ENCODE data around the gene LRRC56.

GRCh38 chr11:551596-551995 is 14.3 kb downstream of the LRRC56 start:
- TF ChIP-seq CTCF (optimal IDR thresholded peaks at IDR 0.05 in 1 of 3, IDR thresholded peaks at IDR 0.05 in 1 of 3, conservative IDR thresholded peaks at IDR 0.05 in 1 of 3; ENCODE audit: extremely low read depth in 1 of 3, insufficient read depth in 2 of 3, low read length in 3 of 3) (no peak), EZH2 (IDR thresholded peaks at IDR 0.05; ENCODE audit: low read length) (no peak)
